HCT116 (cell line): Measurements from ENCODE around the gene PLD4. TPM values are rescaled to one million over a fixed set of nuclear protein-coding genes. Genes with fewer than 3 reads are reported as not detected.

Experiments used
- ATAC-seq: fragments of 200-7000 bp; cut with Tn5 transposase; 2 replicates; pipeline ENCODE4 v1.9.1; 2020; ENCODE audit warnings: mild to moderate bottlenecking, moderate library complexity
- BruUV-seq: library from RNA; stranded (reverse); fragments of 400-500 nt; replicated peaks from 2 replicates; lab custom pipeline; 2021; lab: Mats Ljungman, UMichigan
- CTCF ChIA-PET: fragments of 300-600 bp; sonication (Branson Sonifier 250); formaldehyde crosslinking; loops from one replicate; lab custom pipeline; 2021; ENCODE audit warnings: antibody characterized with exemption; lab: Charles Lee
- POLR2A ChIA-PET: fragments of 300-600, 350-600 bp; sonication (Branson Sonifier 250); formaldehyde crosslinking; loops from one replicate; lab custom pipeline; 2021; ENCODE audit warnings: antibody characterized with exemption; lab: Charles Lee
- RAD21 ChIA-PET, 2 experiments: fragments of 300-600 bp; sonication (Branson Sonifier 250); formaldehyde crosslinking; loops; one replicate each; lab custom pipeline; 2023; ENCODE audit warnings: low total read pairs in 2 of 2; ENCODE audit not compliant: uncharacterized antibody in 2 of 2, unreplicated experiment in 2 of 2, low non-redundant PET in 1 of 2; lab: Charles Lee
- DNase-seq: peaks from one replicate; pipeline ENCODE4 v3.0.0-alpha.2; 2010; ENCODE audit warnings: low read depth, low spot score
- H2AFZ ChIP-seq: fragments of 200-600 bp; shearing (Covaris generic), sonication (generic); 2 replicates; pipeline ENCODE4 v1.6.1; 2017; ENCODE audit warnings: low read depth, mixed run types, mixed read lengths, antibody characterized with exemption, low read length; ENCODE audit not compliant: poor library complexity, severe bottlenecking
- H3K27ac ChIP-seq: 2 replicates; pipeline ENCODE4 v1.5.1; 2012; ENCODE audit warnings: low read depth, low read length
- H3K27me3 ChIP-seq: fragments of 200-600 bp; sonication (generic); 2 replicates; pipeline ENCODE4 v1.6.1; 2016; ENCODE audit warnings: mixed run types, low read length, mixed read lengths; ENCODE audit not compliant: insufficient read depth
- H3K36me3 ChIP-seq, 2 experiments: fragments of 200-500 bp in 1 of 2; fragments of 200-600 bp in 1 of 2; sonication (Bioruptor generic) in 1 of 2; sonication (generic) in 1 of 2; 2 replicates each; pipeline versions ENCODE4 v1.5.1 to v1.6.1; 2014 to 2016; ENCODE audit warnings: low read length in 2 of 2, inconsistent platforms in 1 of 2, mixed read lengths in 1 of 2, mixed run types in 1 of 2; ENCODE audit not compliant: insufficient read depth in 2 of 2, control insufficient read depth in 1 of 2
- H3K4me1 ChIP-seq, 2 experiments: fragments of 200-600 bp in 1 of 2; sonication (generic) in 1 of 2; 2 replicates each; pipeline versions ENCODE4 v1.5.1 to v1.6.1; 2012 to 2017; ENCODE audit warnings: low read length in 2 of 2, inconsistent platforms in 1 of 2, mild to moderate bottlenecking in 1 of 2, mixed read lengths in 1 of 2, mixed run types in 1 of 2, moderate library complexity in 1 of 2; ENCODE audit not compliant: insufficient read depth in 2 of 2, control insufficient read depth in 1 of 2
- H3K4me2 ChIP-seq: fragments of 200-600 bp; sonication (generic); 2 replicates; pipeline ENCODE4 v1.6.1; 2017; ENCODE audit warnings: mixed run types, low read length, mixed read lengths
- H3K4me3 ChIP-seq, 2 experiments: fragments of 200-600 bp in 1 of 2; sonication (generic) in 1 of 2; replicated peaks in 1 of 2; 2 replicates each; pipeline ENCODE4 v1.5.1; 2011 to 2016; ENCODE audit warnings: low read length in 2 of 2, control low read depth in 1 of 2, low read depth in 1 of 2, mild to moderate bottlenecking in 1 of 2, mixed read lengths in 1 of 2, mixed run types in 1 of 2
- H3K79me2 ChIP-seq: fragments of 200-600 bp; sonication (generic); 2 replicates; pipeline ENCODE4 v1.6.1; 2017; ENCODE audit warnings: mild to moderate bottlenecking, mixed run types, low read length, moderate library complexity, mixed read lengths; ENCODE audit not compliant: insufficient read depth
- H3K9ac ChIP-seq: fragments of 200-600 bp; sonication (generic); 2 replicates; pipeline ENCODE4 v1.6.1; 2016; ENCODE audit warnings: low read length, mixed read lengths
- H3K9me2 ChIP-seq: fragments of 200-600 bp; sonication (generic), shearing (Covaris generic); 2 replicates; pipeline ENCODE4 v1.6.1; 2017; ENCODE audit warnings: mixed run types, mild to moderate bottlenecking, moderate library complexity; ENCODE audit not compliant: insufficient read depth
- H3K9me3 ChIP-seq, 2 experiments: fragments of 200-500 bp in 1 of 2; fragments of 200-600 bp in 1 of 2; sonication (Bioruptor generic) in 1 of 2; sonication (generic) in 1 of 2; 2 replicates each; pipeline ENCODE4 v1.6.1; 2014 to 2017; ENCODE audit warnings: low read length in 2 of 2, mixed read lengths in 2 of 2, inconsistent platforms in 1 of 2, low read depth in 1 of 2, mild to moderate bottlenecking in 1 of 2, mixed run types in 1 of 2, moderate library complexity in 1 of 2; ENCODE audit not compliant: control insufficient read depth in 1 of 2, insufficient read depth in 1 of 2
- H4K20me1 ChIP-seq: fragments of 200-600 bp; sonication (generic), shearing (Covaris generic); 2 replicates; pipeline ENCODE4 v1.6.1; 2017; ENCODE audit warnings: mixed run types, mild to moderate bottlenecking, moderate library complexity; ENCODE audit not compliant: insufficient read depth
- CBX3 ChIP-seq: IDR thresholded peaks from 2 replicates; pipeline ENCODE4 v1.6.1; 2012; ENCODE audit warnings: low read depth
- CEBPB ChIP-seq: IDR thresholded peaks from 2 replicates; pipeline ENCODE4 v1.6.1; 2012; ENCODE audit warnings: low read depth
- CTCF ChIP-seq, 3 experiments: fragments of 200-600 bp in 1 of 3; sonication (generic) in 1 of 3; IDR thresholded peaks in 2 of 3; conservative IDR thresholded peaks in 1 of 3; 2 replicates each; pipeline ENCODE4 v1.5.1; 2012 to 2017; ENCODE audit warnings: low read depth in 2 of 3, low read length in 2 of 3, antibody characterized with exemption in 1 of 3, borderline replicate concordance in 1 of 3, control low read depth in 1 of 3, mild to moderate bottlenecking in 1 of 3, mixed read lengths in 1 of 3, mixed run types in 1 of 3, moderate library complexity in 1 of 3; ENCODE audit not compliant: insufficient read depth in 1 of 3
- EGR1 ChIP-seq: IDR thresholded peaks from 2 replicates; pipeline ENCODE4 v1.6.1; 2012; ENCODE audit warnings: low read depth
- ELF1 ChIP-seq: IDR thresholded peaks from 2 replicates; pipeline ENCODE4 v1.6.1; 2012; ENCODE audit warnings: low read depth, borderline replicate concordance
- JUND ChIP-seq: IDR thresholded peaks from 2 replicates; pipeline ENCODE4 v1.6.1; 2012
- MAX ChIP-seq: IDR thresholded peaks from 2 replicates; pipeline ENCODE4 v1.6.1; 2012
- POLR2AphosphoS5 ChIP-seq: IDR thresholded peaks from 2 replicates; pipeline ENCODE4 v1.6.1; 2011; ENCODE audit warnings: mild to moderate bottlenecking, low read depth, low read length, moderate library complexity
- SP1 ChIP-seq: IDR thresholded peaks from 2 replicates; pipeline ENCODE4 v1.6.1; 2012; ENCODE audit warnings: low read depth
- SRF ChIP-seq: IDR thresholded peaks from 2 replicates; pipeline ENCODE4 v1.6.1; 2012; ENCODE audit warnings: low read depth
- TCF7L2 ChIP-seq: IDR thresholded peaks from 2 replicates; pipeline ENCODE4 v1.7.0; 2011; ENCODE audit warnings: borderline replicate concordance, inconsistent platforms; ENCODE audit not compliant: insufficient read depth, insufficient read length; ENCODE audit errors: extremely low read depth
- YY1 ChIP-seq: IDR thresholded peaks from 2 replicates; pipeline ENCODE4 v1.6.1; 2011; ENCODE audit warnings: low read length, low read depth, moderate library complexity, mild to moderate bottlenecking; ENCODE audit not compliant: insufficient replicate concordance; ENCODE audit errors: extremely low read depth
- ZFX ChIP-seq: fragments of 450-650 bp; IDR thresholded peaks from 2 replicates; pipeline ENCODE4 v1.6.1; 2017
- intact Hi-C: fragments of 100-400 bp; cut with micrococcal nuclease; formaldehyde crosslinking; loops from 2 replicates; pipeline ENCODE4 v1.10.0; 2022
- total RNA-seq: library from RNA; stranded (reverse); gene quantifications from one replicate; pipeline ENCODE4 v1.2.1, GENCODE V29; 2021; ENCODE audit not compliant: unreplicated experiment
- TF ChIP-seq, protein P1 (sequence below): IDR thresholded peaks from 2 replicates; pipeline ENCODE4 v1.6.1; 2011; ENCODE audit warnings: mild to moderate bottlenecking, low read length, moderate library complexity; ENCODE audit not compliant: insufficient replicate concordance; ENCODE audit errors: extremely low read depth

Gene PLD4
- total RNA-seq, 1 experiment from 2014 or later = 0.12 TPM

GRCh38 chr14:104927432-104927816 lies 2.7 kb downstream of the PLD4 start:
- Histone ChIP-seq H3K4me1 (no peaks in the 10 kb centered on the region), H3K27ac (no peak overlapping the region), H3K27me3 (no peaks in the 10 kb centered on the region), H3K79me2 (no peaks in the 10 kb centered on the region), H3K4me3 (no peak overlapping the region), H3K36me3 (no peaks in the 10 kb centered on the region), H3K9ac (no peak overlapping the region), H4K20me1 (no peaks in the 10 kb centered on the region), H3K4me2 (no peak overlapping the region), H2AFZ (no peak overlapping the region), H3K9me2 (no peaks in the 10 kb centered on the region), H3K9me3 (peaks cover 0 to 8% of the 10 kb centered on the region in 2 experiments; a peak in 1 of 4 replicates)
- CTCF ChIA-PET = no interaction called here
- intact Hi-C loops = no loop called here
- RAD21 ChIA-PET = no interaction called here
- BruUV-seq = no TSS peak
- POLR2A ChIA-PET = no interaction called here
- ATAC-seq (peak; percentile 23; the same call in 1 of the 2 replicates), DNase-seq (no peak)
- no peak for TF ChIP-seq ELF1
- TF ChIP-seq POLR2AphosphoS5 = no peak
- TF ChIP-seq SRF = no peak
- TF ChIP-seq, protein P1, sequence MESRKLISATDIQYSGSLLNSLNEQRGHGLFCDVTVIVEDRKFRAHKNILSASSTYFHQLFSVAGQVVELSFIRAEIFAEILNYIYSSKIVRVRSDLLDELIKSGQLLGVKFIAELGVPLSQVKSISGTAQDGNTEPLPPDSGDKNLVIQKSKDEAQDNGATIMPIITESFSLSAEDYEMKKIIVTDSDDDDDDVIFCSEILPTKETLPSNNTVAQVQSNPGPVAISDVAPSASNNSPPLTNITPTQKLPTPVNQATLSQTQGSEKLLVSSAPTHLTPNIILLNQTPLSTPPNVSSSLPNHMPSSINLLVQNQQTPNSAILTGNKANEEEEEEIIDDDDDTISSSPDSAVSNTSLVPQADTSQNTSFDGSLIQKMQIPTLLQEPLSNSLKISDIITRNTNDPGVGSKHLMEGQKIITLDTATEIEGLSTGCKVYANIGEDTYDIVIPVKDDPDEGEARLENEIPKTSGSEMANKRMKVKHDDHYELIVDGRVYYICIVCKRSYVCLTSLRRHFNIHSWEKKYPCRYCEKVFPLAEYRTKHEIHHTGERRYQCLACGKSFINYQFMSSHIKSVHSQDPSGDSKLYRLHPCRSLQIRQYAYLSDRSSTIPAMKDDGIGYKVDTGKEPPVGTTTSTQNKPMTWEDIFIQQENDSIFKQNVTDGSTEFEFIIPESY = no peak
- no peak for TF ChIP-seq CTCF (IDR thresholded peaks at IDR 0.05 in 2 of 3, conservative IDR thresholded peaks at IDR 0.05 in 1 of 3; ENCODE audit: borderline replicate concordance in 1 of 3, insufficient read depth in 1 of 3, low read depth in 2 of 3, low read length in 2 of 3)
- TF ChIP-seq TCF7L2 = no peak
- no peak for TF ChIP-seq YY1
- no peak for TF ChIP-seq EGR1
- no peak for TF ChIP-seq CBX3
- no peak for TF ChIP-seq CEBPB
- TF ChIP-seq ZFX = no peak
- no peak for TF ChIP-seq JUND
- no peak for TF ChIP-seq SP1
- TF ChIP-seq MAX = no peak
